Measurements from ENCODE around the gene KRTAP13-4.

Gene KRTAP13-4, protein sequence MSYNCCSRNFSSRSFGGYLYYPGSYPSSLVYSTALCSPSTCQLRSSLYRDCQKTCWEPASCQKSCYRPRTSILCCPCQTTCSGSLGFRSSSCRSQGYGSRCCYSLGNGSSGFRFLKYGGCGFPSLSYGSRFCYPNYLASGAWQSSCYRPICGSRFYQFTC

DNA sequence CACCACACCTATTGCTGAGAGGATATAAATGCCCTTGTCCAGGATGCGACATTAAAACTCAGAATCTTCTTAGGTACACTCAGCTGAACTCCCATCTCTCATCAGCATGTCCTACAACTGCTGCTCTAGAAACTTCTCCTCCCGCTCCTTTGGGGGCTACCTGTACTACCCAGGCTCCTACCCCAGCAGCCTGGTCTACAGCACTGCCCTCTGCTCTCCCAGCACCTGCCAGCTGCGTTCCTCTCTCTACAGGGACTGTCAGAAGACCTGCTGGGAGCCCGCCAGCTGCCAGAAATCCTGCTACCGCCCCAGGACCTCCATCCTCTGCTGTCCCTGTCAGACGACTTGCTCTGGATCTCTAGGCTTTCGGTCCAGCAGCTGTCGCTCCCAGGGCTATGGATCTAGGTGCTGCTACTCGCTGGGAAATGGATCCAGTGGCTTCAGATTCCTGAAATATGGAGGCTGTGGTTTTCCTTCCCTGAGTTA lies at the start of gene KRTAP13-4:
Gene KRTAP13-4, plus strand, starts transcription at position 51 of the 486 bp plus-strand sequence. Its CDS starts 56 bp downstream, at position 107.
- no peaks in the 10 kb centered on the region for H3K9me3 ChIP-seq (ENCODE audit: severe bottlenecking)
- H3K4me3 ChIP-seq (ENCODE audit: severe bottlenecking): no peak within 1 kb of the TSS
- ATAC-seq (ENCODE audit: low read depth): no peak
- no peaks in the 10 kb centered on the region for H3K4me1 ChIP-seq (ENCODE audit: insufficient read depth, poor library complexity, severe bottlenecking)
- H3K36me3 ChIP-seq (ENCODE audit: low read depth): no peaks in the 10 kb centered on the region
- H3K27ac ChIP-seq (ENCODE audit: poor library complexity, severe bottlenecking): no peak within 1 kb of the TSS
- H3K27me3 ChIP-seq (ENCODE audit: insufficient read depth, poor library complexity, severe bottlenecking): peaks cover 20% of the 10 kb centered on the region
- TF ChIP-seq, protein P1, sequence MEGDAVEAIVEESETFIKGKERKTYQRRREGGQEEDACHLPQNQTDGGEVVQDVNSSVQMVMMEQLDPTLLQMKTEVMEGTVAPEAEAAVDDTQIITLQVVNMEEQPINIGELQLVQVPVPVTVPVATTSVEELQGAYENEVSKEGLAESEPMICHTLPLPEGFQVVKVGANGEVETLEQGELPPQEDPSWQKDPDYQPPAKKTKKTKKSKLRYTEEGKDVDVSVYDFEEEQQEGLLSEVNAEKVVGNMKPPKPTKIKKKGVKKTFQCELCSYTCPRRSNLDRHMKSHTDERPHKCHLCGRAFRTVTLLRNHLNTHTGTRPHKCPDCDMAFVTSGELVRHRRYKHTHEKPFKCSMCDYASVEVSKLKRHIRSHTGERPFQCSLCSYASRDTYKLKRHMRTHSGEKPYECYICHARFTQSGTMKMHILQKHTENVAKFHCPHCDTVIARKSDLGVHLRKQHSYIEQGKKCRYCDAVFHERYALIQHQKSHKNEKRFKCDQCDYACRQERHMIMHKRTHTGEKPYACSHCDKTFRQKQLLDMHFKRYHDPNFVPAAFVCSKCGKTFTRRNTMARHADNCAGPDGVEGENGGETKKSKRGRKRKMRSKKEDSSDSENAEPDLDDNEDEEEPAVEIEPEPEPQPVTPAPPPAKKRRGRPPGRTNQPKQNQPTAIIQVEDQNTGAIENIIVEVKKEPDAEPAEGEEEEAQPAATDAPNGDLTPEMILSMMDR (IDR thresholded peaks at IDR 0.05; ENCODE audit: poor library complexity, severe bottlenecking): no peak
- no peak for DNase-seq (ENCODE audit: low spot score)

DNA sequence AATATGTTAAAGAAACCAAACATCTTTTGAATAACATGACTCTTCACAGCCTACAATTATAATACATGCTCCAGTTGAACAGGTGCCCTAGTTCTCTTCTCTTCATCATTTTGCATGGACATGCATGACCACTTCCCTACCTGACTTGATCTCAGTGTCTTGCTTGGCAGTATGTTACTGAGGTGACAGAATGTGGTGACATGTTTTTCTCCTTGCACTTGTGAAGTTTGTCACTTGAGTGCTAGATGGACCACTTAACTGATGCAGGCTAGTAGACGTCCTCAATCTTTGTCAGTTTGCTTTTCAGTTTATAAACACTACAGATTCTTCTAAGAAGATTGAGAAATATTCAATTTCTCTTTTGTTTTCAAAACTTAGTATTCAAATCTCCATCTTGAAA lies 47.8 kb upstream of the KRTAP13-4 start:
- TF ChIP-seq, protein P1 (IDR thresholded peaks at IDR 0.05; ENCODE audit: poor library complexity, severe bottlenecking): no peak
- Histone ChIP-seq H3K4me3 (ENCODE audit: severe bottlenecking) (no peak overlapping the region), H3K27ac (ENCODE audit: poor library complexity, severe bottlenecking) (no peak overlapping the region), H3K9me3 (ENCODE audit: severe bottlenecking) (no peaks in the 10 kb centered on the region), H3K27me3 (ENCODE audit: insufficient read depth, poor library complexity, severe bottlenecking) (peaks cover 7% of the 10 kb centered on the region), H3K36me3 (ENCODE audit: low read depth) (no peaks in the 10 kb centered on the region), H3K4me1 (ENCODE audit: insufficient read depth, poor library complexity, severe bottlenecking) (no peaks in the 10 kb centered on the region)
- DNase-seq (ENCODE audit: low spot score) (no peak), ATAC-seq (ENCODE audit: low read depth) (no peak)

DNA sequence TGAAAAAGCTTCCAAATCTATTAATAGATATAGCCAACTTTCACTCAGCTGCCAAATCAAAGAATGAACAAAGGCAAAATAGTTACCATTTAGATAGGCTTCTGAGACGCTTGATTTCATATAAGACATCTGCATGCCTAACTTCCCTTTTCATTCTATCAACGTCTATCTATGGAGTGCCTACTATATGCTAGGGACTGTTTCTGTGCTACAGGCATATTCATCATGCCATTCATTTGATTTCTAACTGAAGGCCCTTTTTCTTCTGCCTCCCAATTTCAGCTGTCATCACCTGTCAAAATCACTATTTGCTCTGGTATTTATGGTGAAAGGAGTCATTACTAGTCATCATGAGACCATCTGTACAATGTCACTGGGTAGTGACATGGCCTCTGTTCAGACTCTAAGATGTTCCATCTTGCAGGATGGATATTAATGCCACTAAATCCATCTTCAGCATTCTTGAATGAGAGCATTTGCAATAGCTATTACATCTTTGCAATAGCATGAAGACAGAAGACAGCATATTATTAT lies 38.5 kb upstream of the KRTAP13-4 start:
- Histone ChIP-seq H3K9me3 (ENCODE audit: severe bottlenecking) (no peaks in the 10 kb centered on the region), H3K27ac (ENCODE audit: poor library complexity, severe bottlenecking) (no peak overlapping the region), H3K4me3 (ENCODE audit: severe bottlenecking) (no peak overlapping the region), H3K27me3 (ENCODE audit: insufficient read depth, poor library complexity, severe bottlenecking) (no peaks in the 10 kb centered on the region), H3K4me1 (ENCODE audit: insufficient read depth, poor library complexity, severe bottlenecking) (no peaks in the 10 kb centered on the region), H3K36me3 (ENCODE audit: low read depth) (no peaks in the 10 kb centered on the region)
- DNase-seq (ENCODE audit: low spot score) (no peak), ATAC-seq (ENCODE audit: low read depth) (no peak)
- TF ChIP-seq, protein P1 (IDR thresholded peaks at IDR 0.05; ENCODE audit: poor library complexity, severe bottlenecking): no peak

DNA sequence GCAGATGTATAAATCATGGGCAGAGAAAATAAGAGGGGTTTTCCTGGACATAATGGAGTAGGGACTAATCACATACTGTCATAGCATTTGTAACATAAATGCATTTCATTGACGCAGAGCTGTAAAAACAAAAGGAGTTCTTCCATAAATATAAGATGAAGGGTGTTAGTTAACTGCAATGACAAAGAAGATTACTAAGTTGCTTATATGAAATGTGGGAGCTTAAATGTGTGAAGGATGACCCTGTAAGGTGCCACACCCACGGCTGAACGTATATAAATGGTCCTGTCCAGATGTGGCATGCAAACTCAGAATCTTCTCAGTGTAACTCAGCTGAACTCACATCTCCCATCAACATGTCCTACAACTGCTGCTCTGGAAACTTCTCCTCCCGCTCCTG lies 34.3 kb upstream of the KRTAP13-4 start, which contains the start of gene KRTAP13-1:
Gene KRTAP13-1, plus strand, starts transcription at position 301 of the 400 bp plus-strand sequence. Its CDS starts 56 bp downstream, at position 357.
- ATAC-seq (ENCODE audit: low read depth): no peak
- TF ChIP-seq, protein P1 (IDR thresholded peaks at IDR 0.05; ENCODE audit: poor library complexity, severe bottlenecking): no peak
- H3K36me3 ChIP-seq (ENCODE audit: low read depth): no peaks in the 10 kb centered on the region

More for the DNA sequence above, 34.3 kb upstream of the KRTAP13-4 start, which contains the start of gene KRTAP13-1:
- DNase-seq (ENCODE audit: low spot score): no peak
- no peaks in the 10 kb centered on the region for H3K9me3 ChIP-seq (ENCODE audit: severe bottlenecking)
- H3K27ac ChIP-seq (ENCODE audit: poor library complexity, severe bottlenecking): no peak within 1 kb of the TSS
- no peak within 1 kb of the TSS for H3K4me3 ChIP-seq (ENCODE audit: severe bottlenecking)
- peaks cover 14% of the 10 kb centered on the region for H3K27me3 ChIP-seq (ENCODE audit: insufficient read depth, poor library complexity, severe bottlenecking)
- no peaks in the 10 kb centered on the region for H3K4me1 ChIP-seq (ENCODE audit: insufficient read depth, poor library complexity, severe bottlenecking)

All from RWPE2 (cell line).